Measurements from ENCODE around the gene GPC5.

GPC5 gene

GRCh38 chr13:92173254-92173653 lies 774.8 kb downstream of the GPC5 start:
- Histone ChIP-seq H3K4me3 (ENCODE audit: low read depth, low read length) (no peak overlapping the region), H3K79me2 (ENCODE audit: control insufficient read depth, insufficient read depth, low read length, poor library complexity) (no peaks in the 10 kb centered on the region), H4K8ac (ENCODE audit: low read depth, low read length) (no peak overlapping the region)

GRCh38 chr13:92175330-92175729 lies 776.9 kb downstream of the GPC5 start:
- no peak overlapping the region for H3K4me3 ChIP-seq (ENCODE audit: low read depth, low read length)
- DNase-seq: no peak
- H3K79me2 ChIP-seq (ENCODE audit: control insufficient read depth, insufficient read depth, low read length, poor library complexity): no peaks in the 10 kb centered on the region
- H3K9me3 ChIP-seq (ENCODE audit: insufficient read depth, low read depth, low read length): no peaks in the 10 kb centered on the region
- no peak overlapping the region for H4K8ac ChIP-seq (ENCODE audit: low read depth, low read length)
- H3K18ac ChIP-seq (ENCODE audit: low read length): no peak overlapping the region
- H2AFZ ChIP-seq (ENCODE audit: insufficient read depth, low read length, poor library complexity): no peak overlapping the region
- no peak overlapping the region for H2AK5ac ChIP-seq (ENCODE audit: low read length)
- H3K9ac ChIP-seq (ENCODE audit: low read length): no peak overlapping the region
- H2BK120ac ChIP-seq (ENCODE audit: insufficient read depth, low read length, poor library complexity): no peak overlapping the region
- H2BK5ac ChIP-seq (ENCODE audit: low read depth, low read length, poor library complexity): no peak overlapping the region
- H4K12ac ChIP-seq (ENCODE audit: low read depth, low read length): no peak overlapping the region
- no peak overlapping the region for H3K4ac ChIP-seq (ENCODE audit: low read depth, low read length)
- H3K27ac ChIP-seq (ENCODE audit: low read depth, low read length): no peak overlapping the region
- H3K4me1 ChIP-seq (ENCODE audit: control insufficient read depth in 1 of 2, insufficient read depth in 2 of 2, low read length in 2 of 2): no peaks in the 10 kb centered on the region
- no peak overlapping the region for H3K14ac ChIP-seq (ENCODE audit: low read length)
- H3K79me1 ChIP-seq (ENCODE audit: low read length): no peaks in the 10 kb centered on the region
- no CpG with 5 or more reads among the region's 4 CpGs for WGBS (ENCODE audit: extremely low coverage, insufficient coverage, insufficient read length)
- H3K4me2 ChIP-seq (ENCODE audit: low read length): no peak overlapping the region
- H4K91ac ChIP-seq (ENCODE audit: low read depth, low read length): no peak overlapping the region
- H3K23ac ChIP-seq (ENCODE audit: low read length): no peak overlapping the region
- no peaks in the 10 kb centered on the region for H3K27me3 ChIP-seq (ENCODE audit: insufficient read depth, low read length)
- no peak overlapping the region for H2BK12ac ChIP-seq (ENCODE audit: low read length)
- H3K36me3 ChIP-seq (ENCODE audit: control insufficient read depth in 1 of 2, insufficient read depth in 2 of 2, low read length in 2 of 2): no peaks in the 10 kb centered on the region

More at GRCh38 chr13:92173254-92173653, 774.8 kb downstream of the GPC5 start:
- no CpG with 5 or more reads among the region's 2 CpGs for WGBS (ENCODE audit: extremely low coverage, insufficient coverage, insufficient read length)
- Histone ChIP-seq H3K27me3 (ENCODE audit: insufficient read depth, low read length) (no peaks in the 10 kb centered on the region), H3K18ac (ENCODE audit: low read length) (no peak overlapping the region), H2BK5ac (ENCODE audit: low read depth, low read length, poor library complexity) (no peak overlapping the region), H3K27ac (ENCODE audit: low read depth, low read length) (no peak overlapping the region), H2AFZ (ENCODE audit: insufficient read depth, low read length, poor library complexity) (no peak overlapping the region), H4K12ac (ENCODE audit: low read depth, low read length) (no peak overlapping the region), H3K4me1 (ENCODE audit: control insufficient read depth in 1 of 2, insufficient read depth in 2 of 2, low read length in 2 of 2) (no peaks in the 10 kb centered on the region), H2BK12ac (ENCODE audit: low read length) (no peak overlapping the region), H3K36me3 (ENCODE audit: control insufficient read depth in 1 of 2, insufficient read depth in 2 of 2, low read length in 2 of 2) (no peaks in the 10 kb centered on the region), H3K9ac (ENCODE audit: low read length) (no peak overlapping the region), H3K23ac (ENCODE audit: low read length) (no peak overlapping the region), H3K14ac (ENCODE audit: low read length) (no peak overlapping the region), H4K91ac (ENCODE audit: low read depth, low read length) (no peak overlapping the region), H2AK5ac (ENCODE audit: low read length) (no peak overlapping the region), H2BK120ac (ENCODE audit: insufficient read depth, low read length, poor library complexity) (no peak overlapping the region), H3K79me1 (ENCODE audit: low read length) (no peaks in the 10 kb centered on the region), H3K4ac (ENCODE audit: low read depth, low read length) (no peak overlapping the region), H3K4me2 (ENCODE audit: low read length) (no peak overlapping the region), H3K9me3 (ENCODE audit: insufficient read depth, low read depth, low read length) (no peaks in the 10 kb centered on the region)
- DNase-seq: no peak

DNA sequence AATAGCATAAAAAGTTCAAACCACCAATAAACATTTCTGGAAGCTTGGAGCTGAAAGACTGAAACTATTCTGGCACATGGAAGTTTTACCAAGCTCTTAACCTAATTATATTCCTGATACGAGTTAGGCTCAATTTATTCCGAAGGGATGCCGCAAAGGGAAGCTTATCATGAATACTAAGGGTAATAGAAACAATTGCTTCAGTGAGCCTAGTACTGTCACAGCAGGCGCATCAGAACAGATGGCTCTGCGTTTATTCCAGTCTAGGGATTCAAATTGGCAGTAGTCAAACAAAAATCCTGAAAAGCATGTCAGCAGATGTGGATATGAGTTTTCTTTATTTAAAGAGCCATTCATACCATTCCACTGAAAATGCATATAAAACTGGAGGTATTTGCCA lies 779.5 kb downstream of the GPC5 start:
- Histone ChIP-seq H3K9me3 (ENCODE audit: insufficient read depth, low read depth, low read length) (no peaks in the 10 kb centered on the region), H3K14ac (ENCODE audit: low read length) (no peak overlapping the region), H3K36me3 (ENCODE audit: control insufficient read depth in 1 of 2, insufficient read depth in 2 of 2, low read length in 2 of 2) (no peaks in the 10 kb centered on the region), H3K4me2 (ENCODE audit: low read length) (no peak overlapping the region), H3K4ac (ENCODE audit: low read depth, low read length) (no peak overlapping the region), H4K91ac (ENCODE audit: low read depth, low read length) (no peak overlapping the region), H2BK12ac (ENCODE audit: low read length) (no peak overlapping the region), H3K23ac (ENCODE audit: low read length) (no peak overlapping the region), H3K9ac (ENCODE audit: low read length) (no peak overlapping the region), H3K79me2 (ENCODE audit: control insufficient read depth, insufficient read depth, low read length, poor library complexity) (no peaks in the 10 kb centered on the region), H3K18ac (ENCODE audit: low read length) (no peak overlapping the region), H2AFZ (ENCODE audit: insufficient read depth, low read length, poor library complexity) (no peak overlapping the region), H3K4me3 (ENCODE audit: low read depth, low read length) (no peak overlapping the region), H4K12ac (ENCODE audit: low read depth, low read length) (no peak overlapping the region), H2AK5ac (ENCODE audit: low read length) (no peak overlapping the region), H4K8ac (ENCODE audit: low read depth, low read length) (no peak overlapping the region), H2BK120ac (ENCODE audit: insufficient read depth, low read length, poor library complexity) (no peak overlapping the region), H3K4me1 (ENCODE audit: control insufficient read depth in 1 of 2, insufficient read depth in 2 of 2, low read length in 2 of 2) (no peaks in the 10 kb centered on the region), H3K27ac (ENCODE audit: low read depth, low read length) (no peak overlapping the region), H2BK5ac (ENCODE audit: low read depth, low read length, poor library complexity) (no peak overlapping the region), H3K27me3 (ENCODE audit: insufficient read depth, low read length) (no peaks in the 10 kb centered on the region), H3K79me1 (ENCODE audit: low read length) (no peaks in the 10 kb centered on the region)
- no peak for DNase-seq
- no CpG with 5 or more reads among the region's 5 CpGs for WGBS (ENCODE audit: extremely low coverage, insufficient coverage, insufficient read length)

- H2AK5ac ChIP-seq (ENCODE audit: low read length): no peak overlapping the region
- DNase-seq: no peak
- no peak overlapping the region for H3K4me2 ChIP-seq (ENCODE audit: low read length)
- no peak overlapping the region for H3K9ac ChIP-seq (ENCODE audit: low read length)
- no peaks in the 10 kb centered on the region for H3K79me2 ChIP-seq (ENCODE audit: control insufficient read depth, insufficient read depth, low read length, poor library complexity)
- H4K8ac ChIP-seq (ENCODE audit: low read depth, low read length): no peak overlapping the region
- H2BK5ac ChIP-seq (ENCODE audit: low read depth, low read length, poor library complexity): no peak overlapping the region
- no peak overlapping the region for H3K23ac ChIP-seq (ENCODE audit: low read length)
- H2BK120ac ChIP-seq (ENCODE audit: insufficient read depth, low read length, poor library complexity): no peak overlapping the region
- no peaks in the 10 kb centered on the region for H3K27me3 ChIP-seq (ENCODE audit: insufficient read depth, low read length)
- no peak overlapping the region for H2BK12ac ChIP-seq (ENCODE audit: low read length)
- H3K4me1 ChIP-seq (ENCODE audit: control insufficient read depth in 1 of 2, insufficient read depth in 2 of 2, low read length in 2 of 2): no peaks in the 10 kb centered on the region
- H4K12ac ChIP-seq (ENCODE audit: low read depth, low read length): no peak overlapping the region
- H3K4ac ChIP-seq (ENCODE audit: low read depth, low read length): no peak overlapping the region
- WGBS (ENCODE audit: extremely low coverage, insufficient coverage, insufficient read length): no CpG with 5 or more reads among the region's 1 CpG
- H3K36me3 ChIP-seq (ENCODE audit: control insufficient read depth in 1 of 2, insufficient read depth in 2 of 2, low read length in 2 of 2): no peaks in the 10 kb centered on the region
- no peak overlapping the region for H3K4me3 ChIP-seq (ENCODE audit: low read depth, low read length)
- H3K14ac ChIP-seq (ENCODE audit: low read length): no peak overlapping the region
- H2AFZ ChIP-seq (ENCODE audit: insufficient read depth, low read length, poor library complexity): no peak overlapping the region
- no peak overlapping the region for H3K27ac ChIP-seq (ENCODE audit: low read depth, low read length)
- no peak overlapping the region for H3K18ac ChIP-seq (ENCODE audit: low read length)
- no peaks in the 10 kb centered on the region for H3K9me3 ChIP-seq (ENCODE audit: insufficient read depth, low read depth, low read length)
- no peaks in the 10 kb centered on the region for H3K79me1 ChIP-seq (ENCODE audit: low read length)
- H4K91ac ChIP-seq (ENCODE audit: low read depth, low read length): no peak overlapping the region
Observed at GRCh38 chr13:92179223-92179622, 780.8 kb downstream of the GPC5 start.
